ENCODE results near the gene WBP1. TPM values are rescaled to one million over a fixed set of nuclear protein-coding genes. Genes with fewer than 3 reads are reported as not detected.

WBP1 gene
- total RNA-seq, 4 donors from 2014 or later: 44.2 to 91.5 (median 47.0) TPM

DNA sequence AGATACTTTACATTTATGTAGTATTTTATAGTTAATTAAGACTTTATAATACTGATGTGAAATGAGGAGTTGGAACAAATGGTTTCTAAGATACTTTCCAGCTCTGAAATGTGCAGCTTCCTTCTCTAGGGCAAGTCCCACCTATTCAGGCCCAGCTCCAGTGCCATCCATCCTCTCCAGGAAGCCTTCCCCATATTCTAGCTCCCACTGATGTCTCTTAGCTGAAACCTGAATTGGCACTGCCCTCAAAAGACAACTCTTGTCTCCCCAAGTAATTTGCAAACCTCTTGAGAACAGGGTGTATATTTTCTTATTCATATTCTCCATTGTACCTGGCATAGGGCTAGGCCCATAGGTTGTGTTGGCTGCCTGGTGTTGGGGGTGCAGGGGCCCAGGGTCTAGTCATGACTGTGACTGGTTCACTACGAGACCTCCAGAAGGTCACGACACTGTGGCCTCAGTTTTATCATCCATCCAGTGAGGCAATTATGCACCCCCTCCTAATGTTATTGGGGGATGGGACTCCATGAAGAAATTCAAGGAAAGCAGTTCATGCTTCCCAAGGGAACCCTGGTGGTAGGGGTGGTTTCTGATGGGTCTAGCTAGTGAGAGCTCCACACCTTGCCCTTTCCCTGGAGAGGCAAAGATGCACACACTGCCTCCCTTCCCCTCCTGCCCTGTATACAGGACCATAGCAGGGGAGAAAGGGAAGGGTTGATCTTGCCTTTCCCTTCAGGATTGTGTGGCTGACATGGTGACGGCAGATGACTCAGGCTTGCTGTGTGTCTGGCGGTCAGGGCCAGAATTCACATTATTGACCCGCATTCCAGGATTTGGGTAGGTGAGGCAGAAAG lies 33.9 kb upstream of the WBP1 start:
- H3K27me3 ChIP-seq: no peaks in the 10 kb centered on the region
- WGBS, 2 donors (ENCODE audit: low coverage in 1 of 2): 76% methylated on average over 2 of the region's 5 CpGs; no CpG with 5 or more reads in 1 of the 2 donors
- no peaks in the 10 kb centered on the region for H3K9me3 ChIP-seq
- H3K4me3 ChIP-seq: no peak overlapping the region
- TF ChIP-seq EP300 (IDR thresholded peaks at IDR 0.05): no peak
- TF ChIP-seq POLR2AphosphoS5 (IDR thresholded peaks at IDR 0.05): no peak
- TF ChIP-seq, protein P1, sequence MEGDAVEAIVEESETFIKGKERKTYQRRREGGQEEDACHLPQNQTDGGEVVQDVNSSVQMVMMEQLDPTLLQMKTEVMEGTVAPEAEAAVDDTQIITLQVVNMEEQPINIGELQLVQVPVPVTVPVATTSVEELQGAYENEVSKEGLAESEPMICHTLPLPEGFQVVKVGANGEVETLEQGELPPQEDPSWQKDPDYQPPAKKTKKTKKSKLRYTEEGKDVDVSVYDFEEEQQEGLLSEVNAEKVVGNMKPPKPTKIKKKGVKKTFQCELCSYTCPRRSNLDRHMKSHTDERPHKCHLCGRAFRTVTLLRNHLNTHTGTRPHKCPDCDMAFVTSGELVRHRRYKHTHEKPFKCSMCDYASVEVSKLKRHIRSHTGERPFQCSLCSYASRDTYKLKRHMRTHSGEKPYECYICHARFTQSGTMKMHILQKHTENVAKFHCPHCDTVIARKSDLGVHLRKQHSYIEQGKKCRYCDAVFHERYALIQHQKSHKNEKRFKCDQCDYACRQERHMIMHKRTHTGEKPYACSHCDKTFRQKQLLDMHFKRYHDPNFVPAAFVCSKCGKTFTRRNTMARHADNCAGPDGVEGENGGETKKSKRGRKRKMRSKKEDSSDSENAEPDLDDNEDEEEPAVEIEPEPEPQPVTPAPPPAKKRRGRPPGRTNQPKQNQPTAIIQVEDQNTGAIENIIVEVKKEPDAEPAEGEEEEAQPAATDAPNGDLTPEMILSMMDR (IDR thresholded peaks at IDR 0.05): no peak
- TF ChIP-seq POLR2A (IDR thresholded peaks at IDR 0.05): no peak
- H3K36me3 ChIP-seq: peaks cover 0 to 49% of the 10 kb centered on the region in 2 donors
- peaks cover 0 to 19% (median 0%) of the 10 kb centered on the region in 3 donors for H3K4me1 ChIP-seq
- H3K27ac ChIP-seq: no peak overlapping the region
- ATAC-seq: no peak

GRCh38 chr2:74424995-74425406 lies 33.2 kb upstream of the WBP1 start:
- H3K27me3 ChIP-seq: no peaks in the 10 kb centered on the region
- H3K4me1 ChIP-seq: peaks cover 0 to 19% (median 0%) of the 10 kb centered on the region in 3 donors
- no peak overlapping the region for H3K4me3 ChIP-seq
- no peak for ATAC-seq
- TF ChIP-seq POLR2AphosphoS5 (IDR thresholded peaks at IDR 0.05) (no peak), POLR2A (IDR thresholded peaks at IDR 0.05) (no peak), EP300 (IDR thresholded peaks at IDR 0.05) (no peak)
- TF ChIP-seq, protein P1 (IDR thresholded peaks at IDR 0.05): no peak
- peaks cover 0 to 56% of the 10 kb centered on the region in 2 donors for H3K36me3 ChIP-seq
- H3K9me3 ChIP-seq: no peaks in the 10 kb centered on the region
- H3K27ac ChIP-seq: no peak overlapping the region
- 90% methylated on average over 2 of the region's 5 CpGs; no CpG with 5 or more reads in 1 of the 2 donors for WGBS, 2 donors (ENCODE audit: low coverage in 1 of 2)

DNA sequence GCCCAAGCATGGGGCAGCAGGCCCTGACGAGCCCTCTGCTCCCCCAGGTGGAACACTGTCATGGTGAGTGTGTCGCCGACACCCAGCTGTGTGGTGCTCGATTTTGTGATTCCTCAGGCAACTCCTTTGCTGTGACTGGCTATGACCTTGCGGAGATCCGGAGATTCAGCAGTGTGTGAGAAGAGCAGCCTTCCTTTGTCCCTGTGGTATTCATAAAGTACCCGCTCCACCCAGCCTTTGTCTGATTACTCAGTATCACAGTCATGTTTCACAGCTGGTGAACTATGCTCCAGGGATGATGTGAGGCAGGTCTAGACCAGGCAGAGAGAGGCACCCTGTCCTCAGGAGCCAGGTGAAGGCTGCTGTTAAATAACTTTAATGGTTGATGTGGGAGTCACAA lies 32.7 kb upstream of the WBP1 start:
- ATAC-seq: no peak
- WGBS, 2 donors (ENCODE audit: low coverage in 1 of 2): 80 to 84% methylated on average over 5 to 6 of the region's 7 CpGs
- H3K4me3 ChIP-seq: no peak overlapping the region
- peaks cover 0 to 61% of the 10 kb centered on the region in 2 donors for H3K36me3 ChIP-seq
- H3K27ac ChIP-seq: no peak overlapping the region
- TF ChIP-seq, protein P1 (IDR thresholded peaks at IDR 0.05): no peak
- TF ChIP-seq POLR2A (IDR thresholded peaks at IDR 0.05): no peak
- no peak for TF ChIP-seq POLR2AphosphoS5 (IDR thresholded peaks at IDR 0.05)
- H3K9me3 ChIP-seq: no peaks in the 10 kb centered on the region
- no peaks in the 10 kb centered on the region for H3K27me3 ChIP-seq
- peaks cover 0 to 15% (median 0%) of the 10 kb centered on the region in 3 donors for H3K4me1 ChIP-seq

GRCh38 chr2:74426181-74426758 lies 32.0 kb upstream of the WBP1 start:
- H3K27me3 ChIP-seq: no peaks in the 10 kb centered on the region
- H3K4me1 ChIP-seq: peaks cover 0 to 7% (median 0%) of the 10 kb centered on the region in 3 donors
- no peaks in the 10 kb centered on the region for H3K9me3 ChIP-seq
- H3K36me3 ChIP-seq: peaks cover 0 to 68% of the 10 kb centered on the region in 2 donors
- no peak overlapping the region for H3K4me3 ChIP-seq
- 100% methylated on average over 1 of the region's 14 CpGs; no CpG with 5 or more reads in 1 of the 2 donors for WGBS, 2 donors (ENCODE audit: low coverage in 1 of 2)
- no peak for ATAC-seq
- TF ChIP-seq, protein P1 (IDR thresholded peaks at IDR 0.05): no peak
- no peak for TF ChIP-seq EP300 (IDR thresholded peaks at IDR 0.05)
- no peak for TF ChIP-seq POLR2A (IDR thresholded peaks at IDR 0.05)
- TF ChIP-seq POLR2AphosphoS5 (IDR thresholded peaks at IDR 0.05): no peak
- H3K27ac ChIP-seq: no peak overlapping the region
